GM23248 (cell line): ENCODE results near the gene THSD4. TPM values are rescaled to one million over a fixed set of nuclear protein-coding genes. Genes with fewer than 3 reads are reported as not detected.

ENCODE experiments used
- DNase-seq: peaks from one replicate; pipeline ENCODE4 v3.0.0-alpha.2; 2015
- H2AFZ ChIP-seq: fragments of 200-600 bp; sonication (generic); 2 replicates; pipeline ENCODE4 v1.6.1; 2016; ENCODE audit warnings: antibody characterized with exemption
- H3F3A ChIP-seq: fragments of 200-600 bp; sonication (generic); 2 replicates; pipeline ENCODE4 v1.6.1; 2016; ENCODE audit warnings: mild to moderate bottlenecking, antibody characterized with exemption, mixed run types; ENCODE audit not compliant: insufficient read depth
- H3K27ac ChIP-seq: fragments of 200-600 bp; sonication (generic); 2 replicates; pipeline ENCODE4 v1.5.1; 2016; ENCODE audit warnings: mild to moderate bottlenecking
- H3K27me3 ChIP-seq: fragments of 200-600 bp; sonication (generic); replicated peaks from 2 replicates; pipeline ENCODE4 v1.6.1; 2016; ENCODE audit warnings: mild to moderate bottlenecking; ENCODE audit not compliant: insufficient read depth
- H3K36me3 ChIP-seq: fragments of 200-600 bp; sonication (generic); 2 replicates; pipeline ENCODE4 v1.6.1; 2016; ENCODE audit warnings: low read depth, mild to moderate bottlenecking
- H3K4me1 ChIP-seq: fragments of 200-600 bp; sonication (generic); 2 replicates; pipeline ENCODE4 v1.6.1; 2016; ENCODE audit warnings: mild to moderate bottlenecking; ENCODE audit not compliant: insufficient read depth
- H3K4me2 ChIP-seq: fragments of 200-600 bp; sonication (generic); one replicate; pipeline ENCODE4 v1.6.1; 2016; ENCODE audit warnings: mild to moderate bottlenecking; ENCODE audit not compliant: unreplicated experiment
- H3K4me3 ChIP-seq: fragments of 200-600 bp; sonication (generic); 2 replicates; pipeline ENCODE4 v1.5.1; 2016; ENCODE audit warnings: mild to moderate bottlenecking
- H3K79me2 ChIP-seq: fragments of 200-600 bp; sonication (generic); 2 replicates; pipeline ENCODE4 v1.6.1; 2016; ENCODE audit warnings: mild to moderate bottlenecking; ENCODE audit not compliant: insufficient read depth
- H3K9ac ChIP-seq: fragments of 200-600 bp; sonication (generic); 2 replicates; pipeline ENCODE4 v1.6.1; 2016; ENCODE audit warnings: mild to moderate bottlenecking
- H3K9me2 ChIP-seq: fragments of 200-600 bp; sonication (generic); 2 replicates; pipeline ENCODE4 v1.6.1; 2016; ENCODE audit warnings: mixed run types, mild to moderate bottlenecking, moderate library complexity; ENCODE audit not compliant: insufficient read depth
- H3K9me3 ChIP-seq: fragments of 200-600 bp; sonication (generic); one replicate; pipeline ENCODE4 v1.6.1; 2017; ENCODE audit warnings: low read depth
- H4K20me1 ChIP-seq: fragments of 200-600 bp; sonication (generic); 2 replicates; pipeline ENCODE4 v1.6.0; 2016; ENCODE audit not compliant: insufficient read depth
- EZH2 ChIP-seq: fragments of 200-600 bp; sonication (generic); IDR thresholded peaks from 2 replicates; pipeline ENCODE4 v1.6.1; 2018; ENCODE audit warnings: antibody characterized with exemption, mild to moderate bottlenecking; ENCODE audit not compliant: insufficient read depth, poor library complexity, severe bottlenecking
- EZH2phosphoT487 ChIP-seq: fragments of 200-600 bp; sonication (generic); IDR thresholded peaks from 2 replicates; pipeline ENCODE4 v1.6.1; 2018; ENCODE audit warnings: antibody characterized with exemption, moderate library complexity, mild to moderate bottlenecking, low read depth; ENCODE audit not compliant: insufficient read depth
- WGBS, 2 experiments: methylation state at CpG; one replicate each; pipeline ENCODE4 v1.1.6; 2015 to 2017; ENCODE audit warnings: low lambda C conversion rate in 2 of 2, low coverage in 1 of 2; ENCODE audit errors: missing lambda C conversion rate in 2 of 2; 5-methylcytosine and 5-hydroxymethylcytosine counted together
- in situ Hi-C: fragments of 300-500 bp; cut with MboI; formaldehyde crosslinking; loops from 2 replicates; pipeline ENCODE4 v1.15.0; 2020
- polyA plus RNA-seq: library from polyadenylated mRNA; unstranded; fragments of >200 nt; fragmentation: Nextera tagmentation; extraction: Ambion mirVana; gene quantifications from 2 replicates; pipeline ENCODE4 v1.2.1, GENCODE V29; 2016
- total RNA-seq: library from RNA; depleted of rRNA; stranded (reverse); fragments of >200 nt; shearing (Covaris generic); gene quantifications from 2 replicates; pipeline ENCODE4 v1.2.3, GENCODE V29; 2014

Gene THSD4
- total and polyA plus RNA-seq, 2 experiments from 2014 or later = 14.2 to 58.9 TPM

GRCh38 chr15:71549091-71549490 lies 433.8 kb downstream of the THSD4 start:
- H3K27me3 ChIP-seq = no peaks in the 10 kb centered on the region
- in situ Hi-C loops = no loop called here

GRCh38 chr15:71549697-71550096 lies 434.4 kb downstream of the THSD4 start:
- DNase-seq = no peak
- Histone ChIP-seq H4K20me1 (no peaks in the 10 kb centered on the region), H3K4me3 (no peak overlapping the region), H3K4me2 (no peak overlapping the region), H3K79me2 (no peaks in the 10 kb centered on the region), H3K9ac (no peak overlapping the region), H3K27ac (no peak overlapping the region), H3K36me3 (no peaks in the 10 kb centered on the region), H3K9me2 (no peaks in the 10 kb centered on the region), H3K27me3 (no peaks in the 10 kb centered on the region), H3K4me1 (no peaks in the 10 kb centered on the region), H2AFZ (no peak overlapping the region), H3F3A (peaks cover 4% of the 10 kb centered on the region; the same call in 1 of the 2 replicates), H3K9me3 (no peaks in the 10 kb centered on the region)
- in situ Hi-C loops = no loop called here
- TF ChIP-seq EZH2 (no peak), EZH2phosphoT487 (no peak)
- WGBS, 2 experiments = 68 to 77% methylated on average over 5 of the region's 5 CpGs

More at GRCh38 chr15:71549091-71549490, 433.8 kb downstream of the THSD4 start:
- TF ChIP-seq EZH2 = no peak
- no peak for TF ChIP-seq EZH2phosphoT487
- H3K79me2 ChIP-seq = no peaks in the 10 kb centered on the region
- no peak overlapping the region for H3K4me2 ChIP-seq
- H3K4me1 ChIP-seq = no peaks in the 10 kb centered on the region
- H3K9me2 ChIP-seq = no peaks in the 10 kb centered on the region
- no peak overlapping the region for H3K9ac ChIP-seq
- 58 to 65% methylated on average over 5 of the region's 5 CpGs for WGBS, 2 experiments
- peaks cover 4% of the 10 kb centered on the region; the same call in 1 of the 2 replicates for H3F3A ChIP-seq
- H4K20me1 ChIP-seq = no peaks in the 10 kb centered on the region
- H3K36me3 ChIP-seq = no peaks in the 10 kb centered on the region
- H3K9me3 ChIP-seq = no peaks in the 10 kb centered on the region
- H2AFZ ChIP-seq = no peak overlapping the region
- no peak overlapping the region for H3K27ac ChIP-seq
- no peak for DNase-seq
- H3K4me3 ChIP-seq = no peak overlapping the region

- no peak overlapping the region for H2AFZ ChIP-seq
- no peak overlapping the region for H3K27ac ChIP-seq
- no peak for DNase-seq
- H3K36me3 ChIP-seq = no peaks in the 10 kb centered on the region
- no peaks in the 10 kb centered on the region for H3F3A ChIP-seq
- TF ChIP-seq EZH2 = no peak
- TF ChIP-seq EZH2phosphoT487 = no peak
- H3K9me3 ChIP-seq = no peaks in the 10 kb centered on the region
- no peaks in the 10 kb centered on the region for H3K79me2 ChIP-seq
- H3K9me2 ChIP-seq = no peaks in the 10 kb centered on the region
- 81 to 84% methylated on average over 5 of the region's 5 CpGs for WGBS, 2 experiments
- no peak overlapping the region for H3K4me3 ChIP-seq
- H4K20me1 ChIP-seq = no peaks in the 10 kb centered on the region
- no peak overlapping the region for H3K4me2 ChIP-seq
- no peak overlapping the region for H3K9ac ChIP-seq
- in situ Hi-C loops = no loop called here
- no peaks in the 10 kb centered on the region for H3K27me3 ChIP-seq
- H3K4me1 ChIP-seq = no peaks in the 10 kb centered on the region
Measured at GRCh38 chr15:71551566-71551965, 436.3 kb downstream of the THSD4 start.

GRCh38 chr15:71559098-71559497 lies 443.8 kb downstream of the THSD4 start:
- TF ChIP-seq EZH2 = no peak
- no peak for TF ChIP-seq EZH2phosphoT487

GRCh38 chr15:71559616-71560015 lies 444.3 kb downstream of the THSD4 start:
- no peak for DNase-seq
- WGBS, 2 experiments = 62 to 63% methylated on average over 3 of the region's 3 CpGs
- H4K20me1 ChIP-seq = no peaks in the 10 kb centered on the region
- H3K79me2 ChIP-seq = no peaks in the 10 kb centered on the region
- H3K4me1 ChIP-seq = peaks cover 34% of the 10 kb centered on the region
- H3K4me3 ChIP-seq = no peak overlapping the region
- peaks cover 23% of the 10 kb centered on the region for H3F3A ChIP-seq
- no peaks in the 10 kb centered on the region for H3K9me2 ChIP-seq
- H2AFZ ChIP-seq = no peak overlapping the region
- in situ Hi-C loops = no loop called here
- no peaks in the 10 kb centered on the region; the same call in 1 of the 2 replicates for H3K36me3 ChIP-seq
- H3K27ac ChIP-seq = no peak overlapping the region
- H3K27me3 ChIP-seq = no peaks in the 10 kb centered on the region
- H3K4me2 ChIP-seq = peak overlapping the region; percentile 4
- H3K9ac ChIP-seq = no peak overlapping the region
- H3K9me3 ChIP-seq = no peaks in the 10 kb centered on the region
- no peak for TF ChIP-seq EZH2

More at GRCh38 chr15:71559098-71559497, 443.8 kb downstream of the THSD4 start:
- Histone ChIP-seq H3K27ac (no peak overlapping the region), H3K9ac (no peak overlapping the region), H3K79me2 (no peaks in the 10 kb centered on the region), H3K9me3 (no peaks in the 10 kb centered on the region), H3K4me3 (no peak overlapping the region), H4K20me1 (no peaks in the 10 kb centered on the region), H2AFZ (no peak overlapping the region), H3K4me2 (peak overlapping the region; percentile 7), H3K27me3 (no peaks in the 10 kb centered on the region), H3K4me1 (peaks cover 34% of the 10 kb centered on the region), H3K36me3 (no peaks in the 10 kb centered on the region; the same call in 1 of the 2 replicates), H3K9me2 (no peaks in the 10 kb centered on the region), H3F3A (peaks cover 23% of the 10 kb centered on the region)
- in situ Hi-C loops = no loop called here
- 74 to 82% methylated on average over 3 of the region's 3 CpGs for WGBS, 2 experiments
- peak; percentile 45 for DNase-seq
